Ovary (tissue), 9 donors: ENCODE results near the gene RHOA. TPM values are rescaled to one million over a fixed set of nuclear protein-coding genes. Genes with fewer than 3 reads are reported as not detected.
"Not testable (repeated sequence)": the region's sequence is repeated elsewhere in the genome, so short reads cannot be mapped to it uniquely, and the experiment has no call there.

ENCODE experiments used
- DNase-seq, 5 donors: peaks; one replicate each; pipeline ENCODE4 v3.0.0-alpha.2; 2019 to 2020
- H3K27ac ChIP-seq, 2 donors: fragments of 200-600 bp; one replicate each; pipeline versions ENCODE4 v1.5.1 to v1.8.0; 2019 to 2022
- H3K27me3 ChIP-seq: fragments of 200-600 bp; one replicate; pipeline ENCODE4 v1.8.0; 2022
- H3K36me3 ChIP-seq: fragments of 200-600 bp; sonication (generic); one replicate; pipeline ENCODE4 v1.5.1; 2019
- H3K4me1 ChIP-seq: one replicate; pipeline ENCODE4 v1.8.1; 2013; ENCODE audit warnings: mild to moderate bottlenecking, moderate library complexity; ENCODE audit not compliant: insufficient read depth
- H3K4me3 ChIP-seq: fragments of 200-600 bp; sonication (generic); one replicate; pipeline ENCODE4 v1.5.1; 2017
- H3K9me3 ChIP-seq, 2 donors: fragments of 200-600 bp in 1 of 2; sonication (generic) in 1 of 2; one replicate each; pipeline versions ENCODE4 v1.5.1 to v1.8.1; 2013 to 2019; ENCODE audit warnings: mild to moderate bottlenecking in 1 of 2, moderate library complexity in 1 of 2
- EP300 ChIP-seq: sonication (generic); formaldehyde crosslinking; IDR thresholded peaks from one replicate; pipeline ENCODE4 v1.6.1; 2017; ENCODE audit warnings: antibody characterized with exemption
- POLR2A ChIP-seq: fragments of 450-650 bp; IDR thresholded peaks from one replicate; pipeline ENCODE4 v1.6.1; 2017; ENCODE audit warnings: antibody characterized with exemption, mild to moderate bottlenecking, moderate library complexity
- WGBS, 3 donors: extraction: QIAGEN DNeasy Blood & Tissue Kit in 1 of 3; methylation state at CpG; one replicate each; pipeline versions ENCODE4 v1.1.5 to v1.1.7; 2013 to 2017; 5-methylcytosine and 5-hydroxymethylcytosine counted together
- intact Hi-C, 4 donors: fragments of 100-400 bp; cut with DNase I; formaldehyde crosslinking; loops; one replicate each; pipeline versions ENCODE4 v1.11.0 to v1.15.1; 2022 to 2023
- polyA plus RNA-seq, 2 donors: library from polyadenylated mRNA; stranded (reverse); fragments of 200-250 nt in 1 of 2; fragments of 350-450 nt in 1 of 2; fragmentation: Illumina TruSeq in 1 of 2; extraction: RNeasy Lipid Tissue Mini Kit (QIAGEN cat#74804) in 1 of 2; gene quantifications; one replicate each; pipeline ENCODE4 v1.2.3, GENCODE V29; 2013 to 2014
- total RNA-seq, 7 donors: library from RNA; depleted of rRNA in 2 of 7; stranded (reverse); fragments of >200 nt in 2 of 7; fragmentation: NEBNext Ultra II Directional in 3 of 7; extraction: Animal tissue kit (Norgen Biotek cat#: 25700) in 3 of 7; gene quantifications; one replicate each; pipeline versions ENCODE4 v1.1.0 to v1.2.4, GENCODE V29; 2016 to 2023
- TF ChIP-seq, protein P1 (sequence below), 3 donors: fragments of 450-650 bp in 2 of 3; fragments of 200-600 bp in 1 of 3; IDR thresholded peaks; one replicate each; pipeline versions ENCODE4 v1.5.1 to v1.8.0; 2016 to 2022; ENCODE audit warnings: antibody characterized with exemption in 3 of 3, mild to moderate bottlenecking in 1 of 3
- donor health status: DM: no; HTN: no; CAD: no; lungs with moderate emphysema.
- donor health status: DM: no; HTN: no; CAD: no.
- donor health status: Bipolar disorder and iron deficiency.
- donor health status: DM: yes; HTN: yes; CAD: no.
- donor health status: DM: no; HTN: no; CAD: no.
- donor health status: DM: yes; HTN: yes; CAD: no.

Gene RHOA
- total and polyA plus RNA-seq, 9 donors, result 293 to 878 (median 439) TPM

DNA sequence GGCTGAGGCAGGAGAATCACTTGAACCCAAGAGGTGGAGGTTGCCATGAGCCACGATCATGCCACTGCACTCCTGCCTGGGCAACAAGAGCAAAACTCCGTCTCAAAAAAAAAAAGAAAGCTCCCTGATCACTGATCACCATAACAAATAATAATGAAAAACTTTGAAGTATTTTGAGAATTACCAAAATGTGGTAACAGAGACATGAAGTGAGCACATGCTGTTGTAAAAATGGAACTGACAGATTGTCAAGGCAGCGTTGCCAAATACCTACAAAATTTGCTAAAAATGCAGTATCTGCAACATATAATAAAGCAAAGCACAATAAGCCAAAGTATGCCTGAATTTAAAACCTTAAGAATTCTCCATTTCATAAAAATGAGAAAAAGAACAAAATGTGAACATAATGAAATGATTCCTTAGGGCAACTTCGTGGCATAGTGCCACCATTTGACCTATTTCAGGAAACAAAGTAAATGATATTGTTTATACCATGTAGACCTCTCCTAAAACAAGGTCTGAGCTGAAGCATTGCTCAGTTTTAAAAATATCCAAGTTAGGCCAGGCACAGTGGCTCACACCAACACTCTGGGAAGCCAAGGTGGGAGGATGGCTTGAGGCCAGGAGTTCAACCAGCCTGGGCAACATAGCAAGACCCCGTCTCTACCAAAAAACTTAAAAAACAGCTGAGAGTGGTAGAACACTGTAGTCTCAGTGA is 77.7 kb downstream of the RHOA start:
- TF ChIP-seq POLR2A (no peak), EP300 (no peak)
- TF ChIP-seq, protein P1, sequence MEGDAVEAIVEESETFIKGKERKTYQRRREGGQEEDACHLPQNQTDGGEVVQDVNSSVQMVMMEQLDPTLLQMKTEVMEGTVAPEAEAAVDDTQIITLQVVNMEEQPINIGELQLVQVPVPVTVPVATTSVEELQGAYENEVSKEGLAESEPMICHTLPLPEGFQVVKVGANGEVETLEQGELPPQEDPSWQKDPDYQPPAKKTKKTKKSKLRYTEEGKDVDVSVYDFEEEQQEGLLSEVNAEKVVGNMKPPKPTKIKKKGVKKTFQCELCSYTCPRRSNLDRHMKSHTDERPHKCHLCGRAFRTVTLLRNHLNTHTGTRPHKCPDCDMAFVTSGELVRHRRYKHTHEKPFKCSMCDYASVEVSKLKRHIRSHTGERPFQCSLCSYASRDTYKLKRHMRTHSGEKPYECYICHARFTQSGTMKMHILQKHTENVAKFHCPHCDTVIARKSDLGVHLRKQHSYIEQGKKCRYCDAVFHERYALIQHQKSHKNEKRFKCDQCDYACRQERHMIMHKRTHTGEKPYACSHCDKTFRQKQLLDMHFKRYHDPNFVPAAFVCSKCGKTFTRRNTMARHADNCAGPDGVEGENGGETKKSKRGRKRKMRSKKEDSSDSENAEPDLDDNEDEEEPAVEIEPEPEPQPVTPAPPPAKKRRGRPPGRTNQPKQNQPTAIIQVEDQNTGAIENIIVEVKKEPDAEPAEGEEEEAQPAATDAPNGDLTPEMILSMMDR (IDR thresholded peaks at IDR 0.05), result no peak
- H3K27ac ChIP-seq, result no peak overlapping the region
- no peaks in the 10 kb centered on the region for H3K36me3 ChIP-seq
- WGBS, 3 donors, result 85 to 91% (median 87%) methylated on average over 5 of the region's 5 CpGs
- H3K4me1 ChIP-seq, result peaks cover 3% of the 10 kb centered on the region
- H3K9me3 ChIP-seq, result no peaks in the 10 kb centered on the region
- no peak for DNase-seq
- H3K27me3 ChIP-seq, result no peaks in the 10 kb centered on the region
- no peak overlapping the region for H3K4me3 ChIP-seq
- intact Hi-C loops, result loop anchor here in 1 of 4 donors (10.0 kb wide), 1 partner anchor 111 kb away; no protein-coding TSS in a partner anchor

DNA sequence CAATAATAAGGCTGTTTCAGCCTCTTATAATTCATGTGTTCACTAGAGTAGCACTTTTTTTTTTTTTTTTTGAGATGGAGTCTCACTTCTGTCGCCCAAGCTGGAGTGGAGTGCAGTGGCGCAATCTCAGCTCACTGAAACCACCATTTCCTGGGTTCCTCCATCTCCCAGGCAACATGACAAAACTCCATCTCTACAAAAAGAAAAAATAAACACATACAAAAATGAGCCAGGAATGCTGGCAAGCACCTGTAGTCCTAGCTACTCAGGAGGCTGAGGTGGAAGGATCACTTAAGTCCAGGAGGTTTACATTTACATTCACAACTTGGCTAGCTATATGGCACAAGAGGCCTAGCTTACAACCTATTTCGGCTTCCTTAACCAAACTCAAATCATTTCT is 78.7 kb downstream of the RHOA start:
- H3K4me1 ChIP-seq, result no peaks in the 10 kb centered on the region
- no peaks in the 10 kb centered on the region for H3K27me3 ChIP-seq
- DNase-seq, result no peak
- no peak overlapping the region for H3K4me3 ChIP-seq
- no peaks in the 10 kb centered on the region for H3K9me3 ChIP-seq
- no peaks in the 10 kb centered on the region for H3K36me3 ChIP-seq
- H3K27ac ChIP-seq, result no peak overlapping the region
- 84 to 86% (median 84%) methylated on average over 3 of the region's 3 CpGs for WGBS, 3 donors
- TF ChIP-seq EP300 (no peak), POLR2A (no peak)
- TF ChIP-seq, protein P1 (IDR thresholded peaks at IDR 0.05), result no peak
- intact Hi-C loops, result loop anchor here in 1 of 4 donors (10.0 kb wide), 1 partner anchor 112 kb away; no protein-coding TSS in a partner anchor

DNA sequence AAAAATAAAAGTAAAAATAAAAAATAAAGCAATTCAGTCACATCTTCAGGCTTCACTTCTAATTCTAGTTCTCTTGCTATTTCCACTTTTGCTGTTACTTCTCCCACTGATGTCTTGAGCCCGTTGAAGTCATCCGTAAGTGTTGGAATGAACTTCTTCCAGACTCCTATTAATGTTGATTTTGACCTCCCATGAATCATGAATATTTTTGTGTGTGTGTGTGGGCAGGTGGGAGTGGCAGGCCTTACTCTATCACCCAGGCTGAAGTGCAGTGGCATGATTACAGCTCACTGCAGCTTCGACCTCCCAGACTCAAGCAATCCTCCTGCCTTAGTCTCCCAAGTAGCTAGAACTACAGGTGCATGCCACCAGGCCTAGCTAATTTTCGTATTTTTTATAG is 82.6 kb downstream of the RHOA start:
- Histone ChIP-seq H3K36me3 (no peaks in the 10 kb centered on the region), H3K27ac (no peak overlapping the region), H3K27me3 (no peaks in the 10 kb centered on the region), H3K9me3 (no peaks in the 10 kb centered on the region), H3K4me3 (no peak overlapping the region), H3K4me1 (no peaks in the 10 kb centered on the region)
- 76 to 83% (median 78%) methylated on average over 4 of the region's 4 CpGs for WGBS, 3 donors
- intact Hi-C loops, result no loop called here
- TF ChIP-seq, protein P1 (IDR thresholded peaks at IDR 0.05), result no peak
- TF ChIP-seq EP300, result no peak
- TF ChIP-seq POLR2A, result no peak
- DNase-seq, result no peak

DNA sequence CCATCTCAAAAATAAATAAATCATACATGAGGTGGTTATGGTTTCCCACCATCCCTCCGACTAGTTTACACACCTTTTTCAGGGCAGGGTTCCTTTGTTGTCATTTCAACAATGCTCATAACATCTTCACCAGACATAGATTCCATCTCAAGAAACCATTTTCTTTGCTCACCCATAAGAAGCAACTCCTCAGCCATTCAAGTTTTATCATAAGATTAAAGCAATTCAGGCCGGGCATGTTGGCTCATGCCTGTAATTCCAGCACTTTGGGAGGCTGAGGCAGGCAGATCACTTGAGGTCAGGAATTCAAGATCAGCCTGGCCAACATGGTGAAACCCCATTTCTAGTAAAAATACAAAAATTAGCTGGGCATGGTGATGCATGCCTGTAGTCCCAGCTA is 83.4 kb downstream of the RHOA start:
- H3K9me3 ChIP-seq, H3K4me3 ChIP-seq, DNase-seq, intact Hi-C loops, H3K36me3 ChIP-seq, H3K27ac ChIP-seq, H3K4me1 ChIP-seq, H3K27me3 ChIP-seq: not testable (repeated sequence)
- 63 to 84% (median 77%) methylated on average over 2 of the region's 2 CpGs for WGBS, 3 donors

DNA sequence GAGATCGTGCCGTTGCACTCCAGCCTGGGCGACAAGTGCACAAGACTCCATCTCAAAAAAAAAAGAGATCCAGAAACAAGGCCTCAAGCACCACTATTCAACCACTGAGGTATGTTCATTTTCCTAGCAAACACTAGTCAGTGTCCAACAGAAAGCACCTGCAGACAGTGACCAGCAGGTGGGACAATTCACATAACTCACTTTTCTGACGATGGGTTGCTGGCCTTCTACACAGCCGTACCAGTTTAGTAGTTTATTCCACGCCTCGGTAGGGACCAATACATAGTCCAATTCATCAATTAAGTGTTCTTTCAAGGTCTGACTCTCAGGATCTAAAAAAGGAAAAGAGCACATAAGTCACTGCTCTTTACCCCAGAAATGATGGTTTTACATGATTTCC is 84.3 kb downstream of the RHOA start:
- TF ChIP-seq POLR2A (no peak), EP300 (no peak)
- TF ChIP-seq, protein P1 (IDR thresholded peaks at IDR 0.05), result no peak
- WGBS, 3 donors, result 79 to 85% (median 79%) methylated on average over 7 of the region's 7 CpGs
- no peak overlapping the region for H3K27ac ChIP-seq
- no peak for DNase-seq
- H3K36me3 ChIP-seq, result no peaks in the 10 kb centered on the region
- no peaks in the 10 kb centered on the region for H3K9me3 ChIP-seq
- no peaks in the 10 kb centered on the region for H3K4me1 ChIP-seq
- intact Hi-C loops, result no loop called here
- H3K4me3 ChIP-seq, result no peak overlapping the region
- H3K27me3 ChIP-seq, result no peaks in the 10 kb centered on the region
